HepG2 (cell line): Measurements from ENCODE around the gene ABCD2. TPM values are rescaled to one million over a fixed set of nuclear protein-coding genes. Genes with fewer than 3 reads are reported as not detected.

Experiments
- ATAC-seq: fragments of 200-7000 bp; cut with Tn5 transposase; 3 replicates; pipeline ENCODE4 v1.9.1; 2020; ENCODE audit warnings: mild to moderate bottlenecking, moderate library complexity
- BruUV-seq: library from RNA; stranded (reverse); fragments of 400-500 nt; replicated peaks from 2 replicates; lab custom pipeline; 2021; lab: Mats Ljungman, UMichigan
- CTCF ChIA-PET: fragments of 300-600 bp; formaldehyde crosslinking; extraction: SDS; loops from one replicate; lab custom pipeline; 2021; ENCODE audit warnings: low total read pairs, inconsistent platforms, low intra/inter-chr PET ratio; lab: Yijun Ruan, JAX
- POLR2A ChIA-PET: fragments of 350-600 bp; sonication (Branson Sonifier 250); formaldehyde crosslinking; loops from one replicate; lab custom pipeline; 2020; ENCODE audit warnings: antibody characterized with exemption, inconsistent platforms; lab: Yijun Ruan, JAX
- DNase-seq: peaks from one replicate; pipeline ENCODE4 v3.0.0-alpha.2; 2015; ENCODE audit warnings: low spot score
- FAIRE-seq: peaks from 3 replicates; lab custom pipeline; 2011; peaks lifted over from hg19 to GRCh38; lab: Jason Lieb, UNC
- H2AFZ ChIP-seq: one replicate; pipeline ENCODE4 v1.6.1; 2011; ENCODE audit warnings: low read length, inconsistent platforms
- H3K27ac ChIP-seq: fragments of 300-600 bp; 3 replicates; pipeline ENCODE4 v1.8.0; 2011; ENCODE audit warnings: mixed run types, mild to moderate bottlenecking, mixed read lengths, low read length, inconsistent platforms; ENCODE audit not compliant: insufficient read depth; ENCODE audit errors: extremely low read length
- H3K27me3 ChIP-seq, 2 experiments: fragments of 200-600 bp in 1 of 2; 2 replicates in 1 of 2; 3 replicates in 1 of 2; pipeline versions ENCODE4 v1.6.0 to v1.8.0; 2011; ENCODE audit warnings: low read length in 2 of 2, mild to moderate bottlenecking in 2 of 2, moderate library complexity in 2 of 2, inconsistent platforms in 1 of 2; ENCODE audit not compliant: insufficient read depth in 2 of 2, control insufficient read depth in 1 of 2
- H3K36me3 ChIP-seq, 2 experiments: fragments of 200-600 bp in 1 of 2; replicated peaks in 1 of 2; 2 replicates in 1 of 2; 3 replicates in 1 of 2; pipeline versions ENCODE4 v1.5.1 to v1.8.0; 2011; ENCODE audit warnings: low read length in 2 of 2, inconsistent platforms in 1 of 2; ENCODE audit not compliant: insufficient read depth in 2 of 2, control insufficient read depth in 1 of 2
- H3K4me1 ChIP-seq: 2 replicates; pipeline ENCODE4 v1.5.1; 2012; ENCODE audit warnings: low read length, inconsistent platforms; ENCODE audit not compliant: insufficient read depth
- H3K4me2 ChIP-seq: 2 replicates; pipeline ENCODE4 v1.6.0; 2011; ENCODE audit warnings: low read depth, low read length, inconsistent platforms
- H3K4me3 ChIP-seq, 3 experiments: fragments of 200-600 bp in 1 of 3; sonication (generic), shearing (Covaris generic) in 1 of 3; replicated peaks in 1 of 3; 2 replicates each; pipeline ENCODE4 v1.5.1; 2011 to 2016; ENCODE audit warnings: low read length in 3 of 3, inconsistent platforms in 2 of 3, low read depth in 2 of 3, mild to moderate bottlenecking in 2 of 3, control low read depth in 1 of 3, mixed read lengths in 1 of 3; ENCODE audit not compliant: insufficient read depth in 1 of 3
- H3K79me2 ChIP-seq: one replicate; pipeline ENCODE4 v1.6.1; 2011; ENCODE audit warnings: low read length, inconsistent platforms; ENCODE audit not compliant: insufficient read depth
- H3K9ac ChIP-seq: 2 replicates; pipeline ENCODE4 v1.6.0; 2011; ENCODE audit warnings: mild to moderate bottlenecking, low read depth, low read length, inconsistent platforms; ENCODE audit not compliant: insufficient read depth
- H3K9me3 ChIP-seq: 2 replicates; pipeline ENCODE4 v1.5.1; 2012; ENCODE audit warnings: mild to moderate bottlenecking, low read length
- H4K20me1 ChIP-seq: 2 replicates; pipeline ENCODE4 v1.6.0; 2011; ENCODE audit warnings: inconsistent platforms, mild to moderate bottlenecking, low read length, moderate library complexity; ENCODE audit not compliant: insufficient read depth
- ARID4A ChIP-seq: sonication (generic); formaldehyde crosslinking; IDR thresholded peaks from 2 replicates; pipeline ENCODE4 v1.5.0; 2020; ENCODE audit warnings: mild to moderate bottlenecking, missing genetic modification reagents, borderline replicate concordance
- CBX2 ChIP-seq, 2 experiments: fragments of 200-600 bp in 1 of 2; sonication (generic); formaldehyde crosslinking in 1 of 2; IDR thresholded peaks; 2 replicates each; pipeline versions ENCODE4 v1.7.0 to v1.8.1; 2018 to 2022; ENCODE audit warnings: low read depth in 2 of 2, low read length in 1 of 2, mild to moderate bottlenecking in 1 of 2, missing genetic modification reagents in 1 of 2
- GLI4 ChIP-seq: sonication (generic); formaldehyde crosslinking; IDR thresholded peaks from 2 replicates; pipeline ENCODE4 v1.5.1; 2020; ENCODE audit warnings: missing genetic modification reagents, mild to moderate bottlenecking, moderate library complexity, borderline replicate concordance
- IKZF1 ChIP-seq: fragments of 450-650 bp; IDR thresholded peaks from 2 replicates; pipeline ENCODE4 v1.7.1; 2016
- KLF11 ChIP-seq: IDR thresholded peaks from 2 replicates; pipeline ENCODE4 v1.6.1; 2016; ENCODE audit warnings: missing compliant biosample characterization
- MED13 ChIP-seq: sonication (generic); formaldehyde crosslinking; IDR thresholded peaks from 2 replicates; pipeline ENCODE4 v1.5.0; 2020; ENCODE audit warnings: missing genetic modification reagents
- RXRB ChIP-seq: IDR thresholded peaks from 2 replicates; pipeline ENCODE4 v1.6.1; 2016; ENCODE audit warnings: borderline replicate concordance, missing genetic modification reagents, missing compliant biosample characterization
- SKI ChIP-seq: fragments of 450-650 bp; IDR thresholded peaks from one replicate; pipeline ENCODE4 v1.6.1; 2018; ENCODE audit warnings: mild to moderate bottlenecking; ENCODE audit not compliant: partially characterized antibody
- TBX3 ChIP-seq: fragments of 450-650 bp; IDR thresholded peaks from 2 replicates; pipeline ENCODE4 v1.6.1; 2017; ENCODE audit warnings: antibody characterized with exemption, mild to moderate bottlenecking, inconsistent platforms, borderline replicate concordance
- ZNF317 ChIP-seq: sonication (generic); formaldehyde crosslinking; IDR thresholded peaks from 2 replicates; pipeline ENCODE4 v1.5.0; 2020; ENCODE audit warnings: mild to moderate bottlenecking, missing genetic modification reagents
- WGBS: methylation state at CpG from one replicate; pipeline ENCODE4 v1.1.6; 2017; ENCODE audit warnings: low lambda C conversion rate; 5-methylcytosine and 5-hydroxymethylcytosine counted together
- in situ Hi-C: cut with HindIII; loops from 2 replicates; pipeline ENCODE4 v1.10.0; 2017; ENCODE audit warnings: low pct_unique_long_range_greater_than_20kb; ENCODE audit not compliant: extremely low pct_ligation_motif_present
- intact Hi-C: fragments of 100-400 bp; cut with micrococcal nuclease; formaldehyde crosslinking; loops from one replicate; pipeline ENCODE4 v1.10.0; 2022; ENCODE audit not compliant: unreplicated experiment
- polyA plus RNA-seq, 8 experiments: library from polyadenylated mRNA; depleted of rRNA in 3 of 8; stranded (reverse) in 7 of 8; unstranded in 1 of 8; fragments of >200 nt; fragmentation: Illumina TruSeq in 4 of 8; extraction: Trizol in 4 of 8; gene quantifications; 2 replicates each; pipeline versions ENCODE4 v1.2.1 to v1.2.3, GENCODE V29; 2011 to 2016; ENCODE audit warnings: low read depth in 4 of 8, missing spikeins in 1 of 8, mixed read lengths in 1 of 8; ENCODE audit not compliant: insufficient read depth in 1 of 8
- total RNA-seq, 5 experiments: library from RNA; depleted of rRNA; stranded (reverse); fragments of >200 nt; fragmentation: Illumina TruSeq; extraction: Trizol; gene quantifications; 2 replicates each; pipeline ENCODE4 v1.2.3, GENCODE V29; 2016; ENCODE audit warnings: low read depth in 1 of 5
- TF ChIP-seq, protein P1 (sequence below): sonication (generic); formaldehyde crosslinking; IDR thresholded peaks from 2 replicates; pipeline ENCODE4 v1.4.0; 2020; ENCODE audit warnings: mild to moderate bottlenecking, missing genetic modification reagents

The ABCD2 gene
- total and polyA plus RNA-seq, 2 of the 13 experiments (the other 11 are each of a cell fraction or from before 2014, with no cell fraction given), result not detected

DNA sequence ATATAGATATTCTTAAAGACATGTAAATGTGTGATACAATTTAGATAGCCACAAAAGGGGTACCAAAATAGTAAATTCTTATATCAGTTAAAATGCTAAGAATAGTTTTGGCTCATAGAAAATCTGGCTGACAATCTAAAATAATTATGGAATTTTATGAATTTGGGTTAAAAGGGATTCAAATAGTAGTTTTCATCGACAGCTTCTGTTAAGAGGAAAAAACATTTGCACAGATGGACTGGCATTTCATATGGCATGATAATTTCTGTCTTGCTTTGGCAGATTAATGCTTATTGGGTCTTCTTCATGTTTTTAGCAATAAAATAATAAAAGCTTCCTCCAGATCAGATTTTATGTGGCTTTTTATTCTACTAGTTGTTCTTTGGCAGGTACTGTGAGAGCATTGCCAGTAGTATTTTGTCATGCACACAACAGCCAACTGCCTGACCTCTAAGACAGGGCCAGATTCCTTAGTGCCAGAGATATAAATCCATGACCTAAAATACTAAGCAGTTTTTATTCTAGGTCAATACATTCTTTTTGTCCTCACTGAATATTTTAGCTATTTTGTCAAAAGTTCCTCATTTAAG, 9.1 kb downstream of the ABCD2 start (continued):
- no peak for TF ChIP-seq ARID4A (CRISPR knock-in tag)
- TF ChIP-seq ZNF317, result no peak
- no peak for TF ChIP-seq RXRB (CRISPR knock-in tag)
- TF ChIP-seq IKZF1, result no peak
- TF ChIP-seq GLI4 (CRISPR knock-in tag), result no peak

DNA sequence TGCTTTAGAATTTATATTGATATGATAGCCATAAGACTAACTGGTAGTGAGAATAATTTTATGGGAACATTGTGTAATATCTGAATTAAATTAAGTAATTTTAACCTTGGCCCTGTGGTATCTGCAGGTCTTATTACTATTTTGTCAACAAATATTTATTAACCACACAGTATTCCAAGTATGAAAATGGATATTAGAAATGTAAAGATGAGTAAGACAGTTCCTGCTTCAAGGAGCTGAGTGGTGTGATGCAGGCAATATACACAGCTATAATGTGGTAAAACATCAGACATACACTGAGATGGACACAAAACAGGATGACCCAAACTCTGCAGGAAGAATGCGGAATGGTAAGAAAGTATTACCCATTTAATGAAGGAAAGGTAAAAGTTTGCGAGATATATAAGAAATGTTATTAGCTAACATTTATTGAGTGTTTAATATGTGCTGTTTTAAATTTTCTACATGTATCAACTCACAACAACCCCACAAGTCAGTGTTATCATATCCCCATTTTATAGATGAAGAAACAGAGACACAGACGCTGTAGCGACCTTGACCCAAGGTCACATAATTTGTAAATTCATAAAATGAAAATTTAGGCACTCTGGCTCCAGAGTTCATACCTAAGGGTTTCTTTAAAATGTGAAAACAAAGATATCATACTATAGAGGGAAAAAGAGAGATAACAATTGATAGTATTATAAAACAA, 12.7 kb downstream of the ABCD2 start:
- Histone ChIP-seq H4K20me1 (no peaks in the 10 kb centered on the region), H3K4me1 (no peaks in the 10 kb centered on the region), H3K4me3 (no peak overlapping the region), H2AFZ (no peak overlapping the region), H3K27me3 (no peaks in the 10 kb centered on the region; a peak in 1 of 5 replicates)
- DNase-seq, result no peak
- POLR2A ChIA-PET, result no interaction called here
- in situ Hi-C loops, result no loop called here
- TF ChIP-seq MED13 (CRISPR knock-in tag) (no peak), KLF11 (no peak), CBX2 (IDR thresholded peaks at IDR 0.05; ENCODE audit: low read depth, low read length) (no peak), CBX2 (CRISPR knock-in tag; IDR thresholded peaks at IDR 0.05; ENCODE audit: low read depth) (no peak), SKI (no peak), TBX3 (no peak)
- TF ChIP-seq, protein P1, sequence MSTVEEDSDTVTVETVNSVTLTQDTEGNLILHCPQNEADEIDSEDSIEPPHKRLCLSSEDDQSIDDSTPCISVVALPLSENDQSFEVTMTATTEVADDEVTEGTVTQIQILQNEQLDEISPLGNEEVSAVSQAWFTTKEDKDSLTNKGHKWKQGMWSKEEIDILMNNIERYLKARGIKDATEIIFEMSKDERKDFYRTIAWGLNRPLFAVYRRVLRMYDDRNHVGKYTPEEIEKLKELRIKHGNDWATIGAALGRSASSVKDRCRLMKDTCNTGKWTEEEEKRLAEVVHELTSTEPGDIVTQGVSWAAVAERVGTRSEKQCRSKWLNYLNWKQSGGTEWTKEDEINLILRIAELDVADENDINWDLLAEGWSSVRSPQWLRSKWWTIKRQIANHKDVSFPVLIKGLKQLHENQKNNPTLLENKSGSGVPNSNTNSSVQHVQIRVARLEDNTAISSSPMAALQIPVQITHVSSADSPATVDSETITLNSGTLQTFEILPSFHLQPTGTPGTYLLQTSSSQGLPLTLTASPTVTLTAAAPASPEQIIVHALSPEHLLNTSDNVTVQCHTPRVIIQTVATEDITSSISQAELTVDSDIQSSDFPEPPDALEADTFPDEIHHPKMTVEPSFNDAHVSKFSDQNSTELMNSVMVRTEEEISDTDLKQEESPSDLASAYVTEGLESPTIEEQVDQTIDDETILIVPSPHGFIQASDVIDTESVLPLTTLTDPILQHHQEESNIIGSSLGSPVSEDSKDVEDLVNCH (CRISPR knock-in tag), result no peak
- TF ChIP-seq, all 625 proteins: peak for 0
- no peaks in the 10 kb centered on the region for H3K36me3 ChIP-seq
- BruUV-seq, result no TSS peak
- no peak overlapping the region for H3K9ac ChIP-seq
- FAIRE-seq (no peak), ATAC-seq (no peak)
- H3K27ac ChIP-seq, result no peak overlapping the region
- no peak overlapping the region for H3K4me2 ChIP-seq
- WGBS, result 14% methylated on average over 4 of the region's 4 CpGs
- H3K9me3 ChIP-seq, result no peaks in the 10 kb centered on the region
- CTCF ChIA-PET, result no interaction called here
- no peaks in the 10 kb centered on the region for H3K79me2 ChIP-seq
- intact Hi-C loops, result no loop called here
